BJ (cell line): Measurements from ENCODE around the gene SLMAP. TPM values are rescaled to one million over a fixed set of nuclear protein-coding genes. Genes with fewer than 3 reads are reported as not detected.

Experiments
- CTCF ChIA-PET: fragments of 350-600 bp; formaldehyde crosslinking; extraction: SDS; loops from one replicate; lab custom pipeline; 2021; ENCODE audit warnings: antibody characterized with exemption, inconsistent platforms; lab: Yijun Ruan, JAX
- POLR2A ChIA-PET: fragments of 300-600 bp; sonication (Branson Sonifier 250); formaldehyde crosslinking; extraction: SDS; loops from one replicate; lab custom pipeline; 2021; ENCODE audit warnings: antibody characterized with exemption; lab: Charles Lee
- DNase-seq: peaks from one replicate; pipeline ENCODE4 v3.0.0-alpha.2; 2011; ENCODE audit warnings: low read depth
- H3K27me3 ChIP-seq: 2 replicates; pipeline ENCODE4 v1.6.0; 2011; ENCODE audit warnings: low read length; ENCODE audit not compliant: control insufficient read depth, insufficient read depth
- H3K36me3 ChIP-seq: 2 replicates; pipeline ENCODE4 v1.5.1; 2011; ENCODE audit warnings: low read length; ENCODE audit not compliant: control insufficient read depth, insufficient read depth
- H3K4me3 ChIP-seq: 2 replicates; pipeline ENCODE4 v1.5.1; 2011; ENCODE audit warnings: low read depth, mild to moderate bottlenecking, control low read depth, low read length
- polyA plus RNA-seq: library from polyadenylated mRNA; depleted of rRNA; stranded (reverse); fragments of >200 nt; gene quantifications from 2 replicates; pipeline ENCODE4 v1.2.3, GENCODE V29; 2011
- TF ChIP-seq, protein P1 (sequence below): IDR thresholded peaks from 2 replicates; pipeline ENCODE4 v1.5.1; 2011; ENCODE audit warnings: low read depth, mild to moderate bottlenecking, control low read depth, inconsistent platforms, low read length, moderate library complexity; ENCODE audit not compliant: insufficient read depth

Gene SLMAP
- polyA plus RNA-seq, 1 experiment, result 24.1 TPM

DNA sequence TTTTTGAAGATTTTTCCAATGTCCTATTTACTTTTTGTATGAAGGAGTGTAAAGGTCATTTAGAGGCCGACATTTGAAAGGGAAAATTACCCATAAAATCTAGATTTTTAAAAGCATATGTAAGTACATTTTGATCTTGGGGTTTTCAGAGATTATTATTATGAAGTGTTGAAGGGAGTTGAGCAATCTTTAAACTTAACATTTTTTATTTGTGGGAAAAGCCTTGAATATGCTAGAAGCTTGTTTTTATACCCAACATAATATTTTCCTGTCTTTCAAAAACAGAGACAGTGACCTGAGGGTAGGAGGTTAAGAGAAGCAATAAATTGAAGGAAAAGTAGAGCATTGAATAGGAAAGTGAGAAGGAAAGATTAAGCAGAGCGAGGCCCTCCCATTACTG, 85.7 kb downstream of the SLMAP start:
- Histone ChIP-seq H3K27me3 (no peaks in the 10 kb centered on the region), H3K36me3 (no peaks in the 10 kb centered on the region; the same call in 1 of the 2 replicates), H3K4me3 (no peak overlapping the region)
- ChIA-PET POLR2A (interaction anchor here (0.6 kb wide), 1 partner anchor 1893 kb away, joined by 5 read pairs; no protein-coding TSS in a partner anchor), CTCF (interaction anchor here (0.6 to 2.0 kb wide), 3 partner anchors 16 to 445 kb away, joined by 3 to 7 read pairs (median 4); no protein-coding TSS in a partner anchor)
- TF ChIP-seq, protein P1, sequence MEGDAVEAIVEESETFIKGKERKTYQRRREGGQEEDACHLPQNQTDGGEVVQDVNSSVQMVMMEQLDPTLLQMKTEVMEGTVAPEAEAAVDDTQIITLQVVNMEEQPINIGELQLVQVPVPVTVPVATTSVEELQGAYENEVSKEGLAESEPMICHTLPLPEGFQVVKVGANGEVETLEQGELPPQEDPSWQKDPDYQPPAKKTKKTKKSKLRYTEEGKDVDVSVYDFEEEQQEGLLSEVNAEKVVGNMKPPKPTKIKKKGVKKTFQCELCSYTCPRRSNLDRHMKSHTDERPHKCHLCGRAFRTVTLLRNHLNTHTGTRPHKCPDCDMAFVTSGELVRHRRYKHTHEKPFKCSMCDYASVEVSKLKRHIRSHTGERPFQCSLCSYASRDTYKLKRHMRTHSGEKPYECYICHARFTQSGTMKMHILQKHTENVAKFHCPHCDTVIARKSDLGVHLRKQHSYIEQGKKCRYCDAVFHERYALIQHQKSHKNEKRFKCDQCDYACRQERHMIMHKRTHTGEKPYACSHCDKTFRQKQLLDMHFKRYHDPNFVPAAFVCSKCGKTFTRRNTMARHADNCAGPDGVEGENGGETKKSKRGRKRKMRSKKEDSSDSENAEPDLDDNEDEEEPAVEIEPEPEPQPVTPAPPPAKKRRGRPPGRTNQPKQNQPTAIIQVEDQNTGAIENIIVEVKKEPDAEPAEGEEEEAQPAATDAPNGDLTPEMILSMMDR, result no peak
- no peak for DNase-seq

DNA sequence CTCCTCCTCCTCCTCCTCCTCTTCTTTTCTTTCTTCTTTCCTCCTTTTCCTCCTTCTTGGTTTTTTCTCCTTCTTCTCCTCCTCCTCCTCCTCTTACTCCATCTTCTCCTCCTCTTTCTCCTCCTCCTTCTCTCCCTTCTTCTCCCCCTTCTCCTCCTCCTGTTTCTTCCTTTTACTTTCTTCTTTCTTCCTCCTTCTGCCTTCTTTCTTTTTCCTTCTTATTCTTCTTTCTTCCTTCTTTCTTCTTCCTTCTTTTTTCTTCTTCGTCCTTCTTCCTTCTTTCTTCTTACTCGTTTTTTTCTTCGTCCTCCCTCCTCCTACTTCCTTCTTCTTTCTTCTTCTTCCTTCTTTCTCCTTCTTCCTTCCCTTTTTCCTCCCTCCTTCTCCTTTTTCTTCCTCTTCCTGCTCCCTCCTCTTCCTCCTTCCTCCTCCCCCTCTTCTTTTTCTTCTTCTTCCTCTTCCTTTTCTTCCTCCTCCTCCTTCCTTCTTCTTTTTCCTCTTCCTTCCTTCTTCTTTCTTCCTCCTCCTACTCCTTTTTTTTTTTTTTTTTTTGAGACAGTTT, 92.1 kb downstream of the SLMAP start:
- CTCF ChIA-PET, result interaction anchor here (1.0 kb wide), 2 partner anchors 9 to 450 kb away, joined by 3 read pairs; no protein-coding TSS in a partner anchor
- POLR2A ChIA-PET, result no interaction called here
- no peaks in the 10 kb centered on the region for H3K27me3 ChIP-seq

DNA sequence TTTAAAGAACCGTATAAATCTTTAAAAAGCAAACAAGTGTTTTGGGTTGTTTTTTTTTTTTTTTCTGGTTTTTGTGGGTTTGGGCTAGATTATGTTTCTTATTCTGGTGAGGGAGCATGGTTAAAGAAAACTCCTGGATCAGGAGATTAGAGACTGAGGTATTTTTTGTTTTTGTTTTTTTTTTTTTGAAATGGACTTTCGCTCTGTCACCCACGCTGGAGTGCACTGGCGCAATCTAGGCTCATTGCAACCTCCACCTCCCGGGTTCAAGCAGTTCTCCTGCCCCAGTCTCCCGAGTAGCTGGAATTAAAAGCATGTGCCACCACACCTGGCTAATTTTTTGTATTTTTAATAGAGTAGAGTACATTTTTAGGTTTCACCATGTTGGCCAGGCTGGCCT, 95.2 kb downstream of the SLMAP start:
- Histone ChIP-seq H3K36me3 (no peaks in the 10 kb centered on the region), H3K4me3 (no peak overlapping the region), H3K27me3 (no peaks in the 10 kb centered on the region)
- TF ChIP-seq, protein P1, result no peak
- DNase-seq, result no peak
- ChIA-PET POLR2A (no interaction called here), CTCF (interaction anchor here (1.0 to 1.2 kb wide), 2 partner anchors 13 to 454 kb away, joined by 3 read pairs; no protein-coding TSS in a partner anchor)

More for the DNA sequence above, 92.1 kb downstream of the SLMAP start:
- TF ChIP-seq, protein P1, result no peak
- DNase-seq, result no peak
- Histone ChIP-seq H3K36me3 (no peaks in the 10 kb centered on the region; the same call in 1 of the 2 replicates), H3K4me3 (no peak overlapping the region)

GRCh38 chr3:57852896-57853295, 96.8 kb downstream of the SLMAP start:
- POLR2A ChIA-PET, result no interaction called here
- TF ChIP-seq, protein P1, result 0 out of 2 replicates have a peak, but pooled peaks have one; percentile 31
- CTCF ChIA-PET, result interaction anchor here (0.6 to 5.3 kb wide), 12 partner anchors 14 to 456 kb away, joined by 3 to 44 read pairs (median 4); partner anchors contain the start of gene PDE12
- DNase-seq, result peak; percentile 17
- no peaks in the 10 kb centered on the region for H3K27me3 ChIP-seq
- no peaks in the 10 kb centered on the region for H3K36me3 ChIP-seq
- H3K4me3 ChIP-seq, result no peak overlapping the region

GRCh38 chr3:57855281-57855680, 99.2 kb downstream of the SLMAP start:
- no peaks in the 10 kb centered on the region for H3K27me3 ChIP-seq
- H3K36me3 ChIP-seq, result no peaks in the 10 kb centered on the region
- ChIA-PET CTCF (interaction anchor here (1.6 to 5.3 kb wide), 4 partner anchors 9 to 459 kb away, joined by 3 to 44 read pairs (median 4); no protein-coding TSS in a partner anchor), POLR2A (no interaction called here)
- TF ChIP-seq, protein P1, result no peak
- H3K4me3 ChIP-seq, result no peak overlapping the region
- DNase-seq, result no peak
